ENCODE data around the gene EBI3.
"Not testable (repeated sequence)": the region's sequence is repeated elsewhere in the genome, so short reads cannot be mapped to it uniquely, and the experiment has no call there.

The EBI3 gene

DNA sequence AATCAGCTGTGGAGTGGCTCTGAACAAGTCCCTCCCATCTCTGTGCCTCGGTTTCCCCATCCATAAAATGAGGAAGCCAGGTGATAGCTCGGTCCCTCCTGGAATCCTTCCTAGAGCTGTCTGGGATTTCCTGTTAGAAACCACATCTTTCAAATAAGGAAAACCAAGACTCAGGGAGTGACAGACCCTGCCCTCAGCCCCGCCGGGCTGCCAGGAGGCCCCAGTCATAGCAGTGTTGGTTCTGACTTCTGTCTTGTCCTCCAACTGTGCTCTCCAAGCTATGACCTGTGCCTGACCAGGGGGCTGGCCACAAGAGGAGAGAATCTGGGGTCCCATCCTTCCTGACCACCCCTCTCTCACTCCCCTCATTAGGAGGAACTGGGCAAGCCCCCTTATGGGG lies 48.7 kb downstream of the EBI3 start:
- no peak for DNase-seq (ENCODE audit: low read depth in 3 of 3)

DNA sequence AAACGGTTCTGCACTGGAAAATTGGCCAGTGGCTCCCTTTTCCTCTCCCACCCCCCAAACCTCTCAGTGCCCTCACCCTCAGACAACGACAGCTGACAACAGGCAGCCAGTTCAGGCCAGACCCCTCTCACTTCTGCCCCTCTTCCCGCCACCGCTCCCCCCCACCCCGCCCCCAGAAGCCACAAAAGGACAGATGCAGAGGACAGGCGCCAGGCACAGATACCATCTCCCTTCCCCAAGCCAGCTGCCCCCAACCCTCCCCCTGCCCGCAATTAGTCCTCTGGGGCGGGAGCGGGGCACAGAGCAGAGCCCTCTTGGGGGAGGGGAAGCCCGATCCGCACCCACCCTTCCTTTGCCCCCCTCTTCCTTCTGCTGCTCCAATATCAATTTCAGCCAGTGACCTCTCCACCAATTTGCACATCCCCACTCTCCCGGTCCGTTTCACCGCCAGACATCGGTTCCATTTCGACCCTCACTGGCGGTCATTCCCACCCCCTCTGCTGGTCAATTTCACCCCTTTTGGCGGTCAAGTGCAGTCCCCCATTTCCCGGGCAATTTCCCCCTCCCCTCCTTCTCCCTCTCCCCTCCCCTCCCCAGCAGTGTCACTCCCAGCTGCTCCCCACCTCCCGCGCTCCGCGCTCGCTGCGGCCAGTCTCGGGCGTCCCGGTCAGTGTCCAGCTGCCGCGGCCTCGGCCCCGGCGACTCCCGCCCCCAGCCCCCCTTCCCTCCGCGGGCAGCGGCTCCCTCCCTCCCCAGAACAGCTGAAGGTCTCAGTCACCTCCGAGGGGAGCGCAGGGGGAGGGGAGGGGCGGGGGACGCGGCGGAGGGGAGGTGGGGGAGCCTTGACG lies 49.3 kb downstream of the EBI3 start, which contains the start of gene SHD:
Gene SHD (plus strand): TSS at position 848 of the 848 bp plus-strand sequence. CDS start 798 bp downstream, outside the sequence.
- no peak for DNase-seq (ENCODE audit: low read depth in 3 of 3)

DNA sequence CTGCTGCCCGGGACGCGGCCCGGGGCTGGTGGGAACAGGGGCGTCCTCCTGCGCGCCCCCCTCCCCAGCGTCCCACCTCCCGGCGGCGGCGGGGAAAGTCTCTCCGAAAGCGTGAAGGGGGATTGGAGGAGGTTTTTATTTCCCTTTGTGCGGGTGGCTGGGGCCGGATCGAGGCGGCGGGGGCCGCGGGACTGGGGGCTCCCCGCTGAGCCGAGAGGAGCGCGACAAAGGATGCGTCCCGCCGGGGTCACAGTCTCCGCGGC lies 49.9 kb downstream of the EBI3 start:
- DNase-seq (ENCODE audit: low read depth in 3 of 3): no peak

DNA sequence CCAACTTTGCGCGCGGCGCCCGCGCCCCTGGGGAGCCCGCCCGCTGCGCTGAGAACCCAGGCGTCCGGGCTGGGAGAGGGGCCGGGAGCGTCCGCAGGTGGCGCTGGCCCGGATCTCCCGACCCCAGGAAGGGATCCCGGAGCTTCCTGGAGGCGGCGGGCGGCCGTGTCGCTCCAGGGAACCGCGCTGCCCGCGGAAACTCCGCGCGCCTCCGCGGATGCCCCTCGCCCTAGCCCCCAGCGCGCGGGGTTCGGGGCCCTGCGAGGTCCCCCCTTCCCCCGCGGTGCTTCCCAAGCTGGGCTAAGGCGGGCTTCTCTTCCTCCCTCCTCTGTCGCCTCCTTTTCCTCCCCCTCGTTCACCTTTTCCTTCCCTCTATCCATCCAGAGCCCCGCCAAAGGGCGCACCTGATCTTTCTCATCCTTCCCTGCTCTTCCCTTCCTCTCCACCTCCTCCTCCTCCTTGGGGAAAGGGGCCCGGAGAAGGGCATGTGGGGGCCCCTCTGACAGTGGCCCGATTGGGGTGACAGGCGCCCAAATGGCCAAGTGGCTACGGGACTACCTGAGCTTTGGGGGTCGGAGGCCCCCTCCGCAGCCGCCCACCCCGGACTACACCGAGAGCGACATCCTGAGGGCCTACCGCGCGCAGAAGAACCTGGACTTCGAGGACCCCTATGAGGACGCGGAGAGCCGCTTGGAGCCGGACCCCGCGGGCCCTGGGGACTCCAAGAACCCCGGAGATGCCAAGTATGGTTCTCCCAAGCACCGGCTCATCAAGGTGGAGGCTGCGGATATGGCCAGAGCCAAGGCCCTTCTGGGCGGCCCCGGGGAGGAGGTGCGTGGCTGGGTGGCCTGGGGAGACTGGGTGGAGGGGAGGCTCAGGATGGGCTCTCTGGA lies 50.5 kb downstream of the EBI3 start:
- no peak for DNase-seq (ENCODE audit: low read depth in 3 of 3)

DNA sequence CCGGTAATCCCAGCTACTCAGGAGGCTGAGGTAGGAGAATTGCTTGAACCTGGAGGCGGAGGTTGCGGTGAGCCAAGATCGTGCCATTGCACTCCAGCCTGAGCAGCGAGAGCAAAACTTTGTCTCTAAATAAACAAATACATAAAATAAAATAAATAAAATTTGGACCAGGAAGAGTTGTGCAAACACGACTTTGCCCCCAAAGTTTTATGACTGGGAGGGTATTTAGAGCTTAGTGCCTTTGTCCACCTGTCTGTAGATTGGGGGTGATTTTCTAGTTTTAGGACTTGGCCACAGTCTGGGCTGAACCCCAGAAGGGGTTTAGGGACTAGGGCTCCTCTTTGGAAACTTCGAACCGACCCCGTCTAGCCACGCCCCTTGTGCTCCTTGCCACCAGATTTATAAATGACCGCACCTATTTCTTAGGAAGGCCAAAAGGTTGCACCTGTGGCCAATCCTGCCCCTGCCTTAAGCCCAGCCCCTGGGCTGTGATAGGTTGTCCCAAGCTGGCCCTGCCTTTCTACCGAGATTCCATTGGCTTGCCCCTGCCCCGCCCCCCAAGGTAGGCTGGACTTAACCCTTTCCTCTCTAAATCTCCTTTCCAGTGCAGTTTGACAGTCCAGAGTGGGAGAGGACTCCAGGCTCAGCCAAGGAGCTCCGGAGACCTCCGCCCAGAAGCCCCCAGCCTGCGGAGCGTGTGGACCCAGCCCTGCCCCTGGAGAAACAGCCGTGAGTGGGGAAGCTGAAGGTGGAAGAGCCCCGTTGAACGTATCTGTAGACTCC lies 55.0 kb downstream of the EBI3 start:
- DNase-seq (ENCODE audit: low read depth in 3 of 3): no peak

DNA sequence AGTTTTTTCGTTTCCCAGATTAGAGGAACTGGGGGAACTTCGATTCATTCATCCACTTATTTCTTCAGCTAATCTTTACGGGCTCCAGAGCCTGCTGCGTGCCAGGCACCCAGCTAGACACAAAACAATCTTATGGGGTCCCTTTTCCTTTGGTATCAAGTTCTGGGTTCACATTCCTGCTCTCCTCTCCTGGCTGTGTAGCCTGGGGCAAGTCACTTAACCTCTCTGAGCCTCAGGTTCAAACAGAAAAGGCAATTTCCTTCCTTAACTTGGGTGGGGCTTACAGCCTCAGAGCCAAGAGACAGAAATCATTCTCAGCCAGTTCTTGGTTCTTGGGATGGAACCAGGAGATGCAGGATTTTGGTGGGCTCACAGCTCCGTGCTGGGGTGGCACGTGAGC lies 55.7 kb downstream of the EBI3 start:
- DNase-seq (ENCODE audit: low read depth in 3 of 3): no peak

DNA sequence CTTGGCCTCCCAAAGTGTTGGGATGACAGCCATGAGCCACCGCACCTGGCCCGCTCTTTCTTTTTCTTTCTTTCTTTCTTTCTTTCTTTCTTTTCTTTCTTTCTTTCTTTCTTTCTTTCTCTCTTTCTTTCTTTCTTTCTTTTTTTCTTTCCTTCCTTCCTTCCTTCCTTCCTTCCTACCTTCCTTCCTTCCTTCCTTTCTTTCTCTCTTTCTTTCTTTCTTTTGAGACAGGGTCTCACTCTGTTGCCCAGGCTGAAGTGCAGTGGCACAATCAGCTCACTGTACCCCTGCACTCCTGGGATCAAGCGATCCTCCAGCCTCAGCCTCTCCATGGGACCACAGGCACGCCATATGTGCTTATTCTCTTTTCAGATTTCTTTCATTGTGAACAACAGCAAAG lies 56.8 kb downstream of the EBI3 start:
- not testable (repeated sequence) for DNase-seq (ENCODE audit: low read depth in 3 of 3)
